Large intestine (tissue), 3 donors: Measurements from ENCODE around the gene GPC5. TPM values are rescaled to one million over a fixed set of nuclear protein-coding genes. Genes with fewer than 3 reads are reported as not detected.
A peak's percentile ranks its signal among the peaks of the same experiment; 100 is the strongest.

Source experiments
- DNase-seq, 2 donors: peaks; one replicate each; pipeline versions ENCODE4 v3.0.0 to v3.0.0-alpha.2; 2013
- H3K27ac ChIP-seq: one replicate; pipeline ENCODE4 v1.5.1; 2013; ENCODE audit warnings: low read length
- H3K27me3 ChIP-seq: 2 replicates; pipeline ENCODE4 v1.6.1; 2013; ENCODE audit warnings: low read length; ENCODE audit not compliant: control insufficient read depth, insufficient read depth
- H3K36me3 ChIP-seq: 2 replicates; pipeline ENCODE4 v1.6.1; 2013; ENCODE audit warnings: low read length; ENCODE audit not compliant: control insufficient read depth, insufficient read depth
- H3K4me1 ChIP-seq: one replicate; pipeline ENCODE4 v1.6.1; 2013; ENCODE audit warnings: low read length; ENCODE audit not compliant: control insufficient read depth, insufficient read depth
- H3K4me3 ChIP-seq: one replicate; pipeline ENCODE4 v1.5.1; 2013; ENCODE audit warnings: low read length
- H3K9me3 ChIP-seq: one replicate; pipeline ENCODE4 v1.6.1; 2013; ENCODE audit warnings: mild to moderate bottlenecking, low read depth, low read length, moderate library complexity; ENCODE audit not compliant: control insufficient read depth
- WGBS: methylation state at CpG from one replicate; pipeline ENCODE4 v1.1.5; 2013; ENCODE audit warnings: low lambda C conversion rate; ENCODE audit not compliant: insufficient coverage; 5-methylcytosine and 5-hydroxymethylcytosine counted together
- polyA plus RNA-seq: library from polyadenylated mRNA; unstranded; fragments of 120-200 nt; gene quantifications from one replicate; pipeline ENCODE4 v1.2.1, GENCODE V29; 2013

GPC5 gene
- polyA plus RNA-seq, 1 donor: 0.42 TPM

DNA sequence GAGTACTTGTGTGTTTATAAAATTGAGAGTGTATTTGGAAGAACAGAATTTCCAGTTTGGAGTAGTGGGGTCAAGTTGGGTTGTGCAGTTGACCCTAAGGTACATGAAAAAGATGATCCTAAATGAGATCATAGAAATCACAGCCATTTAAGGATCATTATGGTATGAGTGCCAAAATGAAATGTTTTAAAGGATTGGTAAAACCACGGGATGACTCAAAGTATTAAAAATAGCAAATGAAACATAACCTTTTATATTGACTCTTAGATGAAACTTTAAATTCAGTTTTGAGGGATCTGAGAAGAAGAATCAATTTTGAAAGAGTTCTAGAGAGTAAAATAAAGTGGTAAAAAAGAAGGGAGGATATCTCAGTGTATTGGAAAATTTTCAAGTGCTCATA, 773.8 kb downstream of the GPC5 start:
- Histone ChIP-seq H3K4me1 (no peaks in the 10 kb centered on the region), H3K36me3 (no peaks in the 10 kb centered on the region), H3K4me3 (no peak overlapping the region), H3K27ac (no peak overlapping the region), H3K27me3 (no peaks in the 10 kb centered on the region), H3K9me3 (no peaks in the 10 kb centered on the region)
- no peak for DNase-seq
- no CpG with 5 or more reads among the region's 1 CpG for WGBS

GRCh38 chr13:92173254-92173653, 774.8 kb downstream of the GPC5 start:
- Histone ChIP-seq H3K4me3 (no peak overlapping the region), H3K4me1 (no peaks in the 10 kb centered on the region), H3K27ac (no peak overlapping the region), H3K36me3 (no peaks in the 10 kb centered on the region), H3K9me3 (no peaks in the 10 kb centered on the region), H3K27me3 (no peaks in the 10 kb centered on the region)
- WGBS: no CpG with 5 or more reads among the region's 2 CpGs
- no peak for DNase-seq

- Histone ChIP-seq H3K27ac (no peak overlapping the region), H3K36me3 (no peaks in the 10 kb centered on the region), H3K9me3 (no peaks in the 10 kb centered on the region), H3K4me3 (no peak overlapping the region), H3K4me1 (no peaks in the 10 kb centered on the region), H3K27me3 (no peaks in the 10 kb centered on the region)
- WGBS: 11% methylated on average over 3 of the region's 4 CpGs
- peak; percentile 59 to 68 for DNase-seq
These were observed 776.9 kb downstream of the GPC5 start for GRCh38 chr13:92175330-92175729.

GRCh38 chr13:92177966-92178365, 779.5 kb downstream of the GPC5 start:
- Histone ChIP-seq H3K9me3 (no peaks in the 10 kb centered on the region), H3K4me3 (no peak overlapping the region), H3K27me3 (no peaks in the 10 kb centered on the region), H3K36me3 (no peaks in the 10 kb centered on the region), H3K27ac (no peak overlapping the region), H3K4me1 (no peaks in the 10 kb centered on the region)
- WGBS: no CpG with 5 or more reads among the region's 5 CpGs
- no peak for DNase-seq

- no peaks in the 10 kb centered on the region for H3K27me3 ChIP-seq
- no peak for DNase-seq
- no peaks in the 10 kb centered on the region for H3K4me1 ChIP-seq
- no peak overlapping the region for H3K4me3 ChIP-seq
- WGBS: no CpG with 5 or more reads among the region's 1 CpG
- no peaks in the 10 kb centered on the region for H3K36me3 ChIP-seq
- H3K27ac ChIP-seq: no peak overlapping the region
- no peaks in the 10 kb centered on the region for H3K9me3 ChIP-seq
These were observed 780.8 kb downstream of the GPC5 start for GRCh38 chr13:92179223-92179622.

DNA sequence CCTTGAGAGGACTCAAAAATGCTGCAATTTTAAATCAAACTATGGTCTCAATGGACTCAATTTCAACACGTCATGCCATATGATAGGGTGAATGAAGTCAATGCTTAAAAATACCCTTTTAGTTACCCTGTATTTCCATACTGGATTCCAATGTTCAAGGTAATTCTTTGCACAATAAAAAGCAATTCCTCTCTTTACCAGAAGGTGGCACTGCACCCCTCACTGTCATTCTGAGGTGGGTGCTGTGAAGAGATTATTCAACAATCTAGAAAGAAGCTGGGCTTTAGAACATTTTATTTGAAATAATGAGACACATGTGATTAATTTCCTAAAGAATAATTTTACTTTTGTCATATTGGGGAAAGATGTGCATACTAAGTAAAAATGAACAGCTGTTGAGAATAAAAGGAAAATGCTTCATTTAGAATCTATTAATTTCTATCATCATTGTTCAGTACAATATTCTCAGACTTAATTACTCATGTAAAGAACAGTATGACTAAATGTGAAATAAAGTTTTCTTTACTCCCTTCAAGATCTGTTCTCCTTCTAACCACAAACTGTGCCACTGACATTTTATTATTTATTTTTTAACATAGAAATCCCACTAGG, 789.1 kb downstream of the GPC5 start:
- no peak overlapping the region for H3K27ac ChIP-seq
- H3K36me3 ChIP-seq: no peaks in the 10 kb centered on the region
- peak; percentile 13 to 46 for DNase-seq
- WGBS: no CpG with 5 or more reads among the region's 1 CpG
- peaks cover 9% of the 10 kb centered on the region for H3K9me3 ChIP-seq
- H3K4me1 ChIP-seq: no peaks in the 10 kb centered on the region
- no peak overlapping the region for H3K4me3 ChIP-seq
- no peaks in the 10 kb centered on the region for H3K27me3 ChIP-seq

DNA sequence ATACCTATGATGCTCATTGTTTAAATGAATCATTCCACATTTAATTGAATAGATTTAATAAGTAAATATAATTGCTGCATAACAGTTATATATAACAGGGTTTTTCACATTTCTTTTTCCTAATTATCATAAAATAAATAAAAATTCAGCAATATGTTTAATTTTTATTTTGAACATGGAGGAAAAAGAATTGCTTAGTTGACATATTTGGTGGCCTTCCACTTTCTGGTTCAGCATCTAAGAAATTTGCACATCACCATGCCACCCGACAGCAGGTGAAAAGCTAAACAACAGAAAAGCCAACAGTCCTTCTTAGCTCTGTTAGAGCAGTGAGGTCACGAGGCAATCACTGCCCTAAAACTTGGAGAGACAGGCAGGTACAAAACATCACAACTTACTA, 790.2 kb downstream of the GPC5 start:
- H3K4me3 ChIP-seq: no peak overlapping the region
- H3K4me1 ChIP-seq: no peaks in the 10 kb centered on the region
- H3K36me3 ChIP-seq: no peaks in the 10 kb centered on the region
- WGBS: no CpG with 5 or more reads among the region's 2 CpGs
- DNase-seq: no peak
- H3K9me3 ChIP-seq: peaks cover 9% of the 10 kb centered on the region
- H3K27ac ChIP-seq: no peak overlapping the region
- H3K27me3 ChIP-seq: no peaks in the 10 kb centered on the region

- H3K27ac ChIP-seq: no peak overlapping the region
- no peak for DNase-seq
- H3K9me3 ChIP-seq: no peaks in the 10 kb centered on the region
- H3K36me3 ChIP-seq: no peaks in the 10 kb centered on the region
- no peaks in the 10 kb centered on the region for H3K4me1 ChIP-seq
- WGBS: 77% methylated on average over 5 of the region's 11 CpGs
- H3K4me3 ChIP-seq: no peak overlapping the region
- H3K27me3 ChIP-seq: no peaks in the 10 kb centered on the region
These were observed 798.3 kb downstream of the GPC5 start for GRCh38 chr13:92196591-92197256.

GRCh38 chr13:92197669-92198068, 799.2 kb downstream of the GPC5 start:
- H3K27me3 ChIP-seq: no peaks in the 10 kb centered on the region
- H3K4me3 ChIP-seq: no peak overlapping the region
- no peak for DNase-seq
- no peaks in the 10 kb centered on the region for H3K9me3 ChIP-seq
- no peak overlapping the region for H3K27ac ChIP-seq
- no peaks in the 10 kb centered on the region for H3K36me3 ChIP-seq
- H3K4me1 ChIP-seq: no peaks in the 10 kb centered on the region
- WGBS: no CpG with 5 or more reads among the region's 4 CpGs

- 40% methylated on average over 1 of the region's 4 CpGs for WGBS
- Histone ChIP-seq H3K4me3 (no peak overlapping the region), H3K36me3 (no peaks in the 10 kb centered on the region), H3K4me1 (peaks cover 4% of the 10 kb centered on the region), H3K9me3 (no peaks in the 10 kb centered on the region), H3K27me3 (no peaks in the 10 kb centered on the region), H3K27ac (no peak overlapping the region)
- no peak for DNase-seq
These were observed 820.2 kb downstream of the GPC5 start for GRCh38 chr13:92218615-92219014.

- Histone ChIP-seq H3K36me3 (no peaks in the 10 kb centered on the region), H3K4me1 (peaks cover 4% of the 10 kb centered on the region), H3K27ac (no peak overlapping the region), H3K4me3 (no peak overlapping the region), H3K9me3 (no peaks in the 10 kb centered on the region), H3K27me3 (no peaks in the 10 kb centered on the region)
- 0% methylated on average over 1 of the region's 4 CpGs for WGBS
- peak in 1 of 2 donors; percentile 39 for DNase-seq
These were observed 823.5 kb downstream of the GPC5 start for GRCh38 chr13:92221916-92222315.
